ENCODE data around the gene ATAD3B. TPM values are rescaled to one million over a fixed set of nuclear protein-coding genes. Genes with fewer than 3 reads are reported as not detected.

Gene ATAD3B
- total RNA-seq, 1 donor from 2014 or later = 47.4 TPM

GRCh38 chr1:1537626-1538250, 66.2 kb downstream of the ATAD3B start:
- TF ChIP-seq CTCF (IDR thresholded peaks at IDR 0.05) = no peak
- ChIA-PET POLR2A (no interaction called here), CTCF (no interaction called here)
- Mint-ChIP-seq H3K36me3 (ENCODE audit: low read depth) (peaks cover 10% of the 10 kb centered on the region), H3K4me3 (no peak overlapping the region), H3K9me3 (no peaks in the 10 kb centered on the region), H3K4me1 (peaks cover 4% of the 10 kb centered on the region), H3K27ac (no peak overlapping the region), H3K27me3 (peaks cover 2% of the 10 kb centered on the region)
- intact Hi-C loops (cut with micrococcal nuclease) = no loop called here
- ATAC-seq (ENCODE audit: low read depth) (no peak), DNase-seq (no peak)

GRCh38 chr1:1538334-1538733, 66.8 kb downstream of the ATAD3B start:
- peaks cover 4% of the 10 kb centered on the region for H3K4me1 Mint-ChIP-seq
- intact Hi-C loops (cut with micrococcal nuclease) = no loop called here
- DNase-seq = no peak
- H3K36me3 Mint-ChIP-seq (ENCODE audit: low read depth) = peaks cover 13% of the 10 kb centered on the region
- H3K27ac Mint-ChIP-seq = no peak overlapping the region
- TF ChIP-seq CTCF (IDR thresholded peaks at IDR 0.05) = no peak
- peaks cover 2% of the 10 kb centered on the region for H3K27me3 Mint-ChIP-seq
- H3K9me3 Mint-ChIP-seq = no peaks in the 10 kb centered on the region
- ATAC-seq (ENCODE audit: low read depth) = no peak
- CTCF ChIA-PET = no interaction called here
- POLR2A ChIA-PET = no interaction called here
- no peak overlapping the region for H3K4me3 Mint-ChIP-seq

GRCh38 chr1:1538989-1539309, 67.4 kb downstream of the ATAD3B start:
- Mint-ChIP-seq H3K4me1 (peaks cover 4% of the 10 kb centered on the region), H3K4me3 (peak overlapping the region; percentile 72), H3K27me3 (peaks cover 2% of the 10 kb centered on the region), H3K9me3 (no peaks in the 10 kb centered on the region), H3K36me3 (ENCODE audit: low read depth) (peaks cover 15% of the 10 kb centered on the region), H3K27ac (no peak overlapping the region)
- no peak for ATAC-seq (ENCODE audit: low read depth)
- ChIA-PET POLR2A (interaction anchor here (0.6 kb wide), 1 partner anchor 58 kb away, joined by 4 read pairs; no protein-coding TSS in a partner anchor), CTCF (no interaction called here)
- TF ChIP-seq CTCF (IDR thresholded peaks at IDR 0.05) = no peak
- DNase-seq = no peak
- intact Hi-C loops (cut with micrococcal nuclease) = no loop called here

GRCh38 chr1:1539310-1540089, 67.9 kb downstream of the ATAD3B start:
- Mint-ChIP-seq H3K27me3 (peaks cover 2% of the 10 kb centered on the region), H3K4me3 (peak overlapping the region; percentile 72), H3K36me3 (ENCODE audit: low read depth) (peaks cover 15% of the 10 kb centered on the region), H3K9me3 (no peaks in the 10 kb centered on the region), H3K27ac (no peak overlapping the region), H3K4me1 (peaks cover 4% of the 10 kb centered on the region)
- intact Hi-C loops (cut with micrococcal nuclease) = no loop called here
- no peak for ATAC-seq (ENCODE audit: low read depth)
- no peak for TF ChIP-seq CTCF (IDR thresholded peaks at IDR 0.05)
- ChIA-PET CTCF (no interaction called here), POLR2A (interaction anchor here (0.6 kb wide), 1 partner anchor 58 kb away, joined by 4 read pairs; no protein-coding TSS in a partner anchor)
- DNase-seq = no peak

- ATAC-seq (ENCODE audit: low read depth) (peak; percentile 81), DNase-seq (no peak)
- no peak within 1 kb of the TSS for H3K27ac Mint-ChIP-seq
- CTCF ChIA-PET = no interaction called here
- peaks cover 2% of the 10 kb centered on the region for H3K27me3 Mint-ChIP-seq
- H3K4me3 Mint-ChIP-seq = peak within 1 kb of the TSS; percentile 72
- POLR2A ChIA-PET = no interaction called here
- intact Hi-C loops (cut with micrococcal nuclease) = no loop called here
- no peak for TF ChIP-seq CTCF (IDR thresholded peaks at IDR 0.05)
- H3K36me3 Mint-ChIP-seq (ENCODE audit: low read depth) = peaks cover 15% of the 10 kb centered on the region
- peaks cover 4% of the 10 kb centered on the region for H3K4me1 Mint-ChIP-seq
- H3K9me3 Mint-ChIP-seq = no peaks in the 10 kb centered on the region
These were observed 68.7 kb downstream of the ATAD3B start, which contains the start of gene TMEM240 for GRCh38 chr1:1540090-1540817. Gene TMEM240 (minus strand): TSS chr1:1540624. CDS start chr1:1540346, 278 bp downstream.
